ENCODE data around the gene TPRKB.
"Not testable (repeated sequence)": the region's sequence is repeated elsewhere in the genome, so short reads cannot be mapped to it uniquely, and the experiment has no call there.

Gene TPRKB

DNA sequence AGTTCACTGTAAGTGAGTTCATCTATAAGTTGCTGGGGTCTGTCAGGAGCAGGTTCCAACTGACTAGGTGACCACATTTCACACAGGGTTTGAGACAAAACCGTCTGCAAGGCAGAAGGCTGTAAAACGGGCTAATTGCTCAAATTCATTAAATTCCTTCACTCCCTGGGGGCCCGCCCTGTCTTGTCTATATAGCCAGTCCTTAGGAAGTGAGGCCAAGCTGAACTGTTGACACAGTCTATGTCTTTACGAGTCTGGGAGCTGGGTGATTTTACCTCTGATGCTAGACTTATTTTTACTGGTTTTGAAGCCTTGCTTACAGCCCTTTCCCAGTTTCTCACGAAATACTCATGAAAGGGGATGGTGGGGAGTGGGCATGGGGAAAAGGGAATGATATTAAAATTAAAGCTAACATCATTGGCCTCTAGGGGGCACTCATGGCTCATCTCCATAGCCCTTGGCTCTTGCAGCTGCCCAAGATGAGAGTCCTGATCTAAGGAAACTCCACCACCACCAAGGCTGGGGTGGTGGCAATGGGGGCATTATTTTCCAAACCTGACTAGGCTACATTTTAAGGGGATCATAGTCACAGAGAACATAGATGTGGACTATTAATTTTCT lies 57.1 kb downstream of the TPRKB start:
- not testable (repeated sequence) for H3K9me3 ChIP-seq (ENCODE audit: insufficient read depth, low read length, severe bottlenecking); H3K79me2 ChIP-seq (ENCODE audit: insufficient read depth, low read length); H3K4me1 ChIP-seq (ENCODE audit: insufficient read depth, low read length); H3K4me2 ChIP-seq (ENCODE audit: insufficient read depth, low read length); H3K27me3 ChIP-seq (ENCODE audit: insufficient read depth, low read length, poor library complexity); H3K27ac ChIP-seq (ENCODE audit: low read length); H3K36me3 ChIP-seq (ENCODE audit: insufficient read depth, low read length); H2AFZ ChIP-seq (ENCODE audit: low read depth, low read length); H4K20me1 ChIP-seq (ENCODE audit: insufficient read depth, low read length); H3K4me3 ChIP-seq (ENCODE audit: low read depth in 1 of 2, low read length in 2 of 2); H3K9ac ChIP-seq (ENCODE audit: low read depth, low read length)
- TF ChIP-seq, protein P1, sequence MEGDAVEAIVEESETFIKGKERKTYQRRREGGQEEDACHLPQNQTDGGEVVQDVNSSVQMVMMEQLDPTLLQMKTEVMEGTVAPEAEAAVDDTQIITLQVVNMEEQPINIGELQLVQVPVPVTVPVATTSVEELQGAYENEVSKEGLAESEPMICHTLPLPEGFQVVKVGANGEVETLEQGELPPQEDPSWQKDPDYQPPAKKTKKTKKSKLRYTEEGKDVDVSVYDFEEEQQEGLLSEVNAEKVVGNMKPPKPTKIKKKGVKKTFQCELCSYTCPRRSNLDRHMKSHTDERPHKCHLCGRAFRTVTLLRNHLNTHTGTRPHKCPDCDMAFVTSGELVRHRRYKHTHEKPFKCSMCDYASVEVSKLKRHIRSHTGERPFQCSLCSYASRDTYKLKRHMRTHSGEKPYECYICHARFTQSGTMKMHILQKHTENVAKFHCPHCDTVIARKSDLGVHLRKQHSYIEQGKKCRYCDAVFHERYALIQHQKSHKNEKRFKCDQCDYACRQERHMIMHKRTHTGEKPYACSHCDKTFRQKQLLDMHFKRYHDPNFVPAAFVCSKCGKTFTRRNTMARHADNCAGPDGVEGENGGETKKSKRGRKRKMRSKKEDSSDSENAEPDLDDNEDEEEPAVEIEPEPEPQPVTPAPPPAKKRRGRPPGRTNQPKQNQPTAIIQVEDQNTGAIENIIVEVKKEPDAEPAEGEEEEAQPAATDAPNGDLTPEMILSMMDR (IDR thresholded peaks at IDR 0.05; ENCODE audit: borderline replicate concordance, extremely low read depth, low read length, poor library complexity, severe bottlenecking): peak; percentile 65
- ATAC-seq (ENCODE audit: insufficient read depth, low read depth) (peak; percentile 91), DNase-seq (peak; percentile 54)
